Measurements from ENCODE around the gene PPP1R15B. TPM values are rescaled to one million over a fixed set of nuclear protein-coding genes. Genes with fewer than 3 reads are reported as not detected.

The PPP1R15B gene
- total RNA-seq, 3 donors from 2014 or later = 56.7 to 60.2 (median 60.1) TPM

- Histone ChIP-seq H3K4me3 (no peak overlapping the region), H3K36me3 (ENCODE audit: low read depth) (peaks cover 7% of the 10 kb centered on the region), H3K9me3 (no peaks in the 10 kb centered on the region), H3K4me1 (ENCODE audit: low read depth) (peaks cover 47% of the 10 kb centered on the region)
- DNase-seq = no peak
- ATAC-seq = no peak
- intact Hi-C loops (cut with DNase I, micrococcal nuclease) = loop anchor here (5.0 kb wide), 1 partner anchor 55 kb away; no protein-coding TSS in a partner anchor
- TF ChIP-seq CTCF (IDR thresholded peaks at IDR 0.05) = no peak
These were observed 35.6 kb upstream of the PPP1R15B start for GRCh38 chr1:204447190-204447589.

- DNase-seq (peak; percentile 78 to 85 (median 81)), ATAC-seq (peak; percentile 43)
- TF ChIP-seq CTCF (IDR thresholded peaks at IDR 0.05) = peak; percentile 58
- Histone ChIP-seq H3K4me3 (no peak overlapping the region), H3K9me3 (no peaks in the 10 kb centered on the region), H3K4me1 (ENCODE audit: low read depth) (peaks cover 40% of the 10 kb centered on the region), H3K36me3 (ENCODE audit: low read depth) (peaks cover 7% of the 10 kb centered on the region)
- intact Hi-C loops (cut with DNase I, micrococcal nuclease) = loop anchor here (5.0 kb wide), 1 partner anchor 56 kb away; no protein-coding TSS in a partner anchor
These were observed 34.9 kb upstream of the PPP1R15B start for GRCh38 chr1:204446413-204447111.

- peaks cover 7% of the 10 kb centered on the region for H3K36me3 ChIP-seq (ENCODE audit: low read depth)
- H3K9me3 ChIP-seq = no peaks in the 10 kb centered on the region
- DNase-seq = peak; percentile 76 to 82 (median 79)
- intact Hi-C loops (cut with DNase I, micrococcal nuclease) = loop anchor here (5.0 kb wide), 1 partner anchor 56 kb away; no protein-coding TSS in a partner anchor
- H3K4me1 ChIP-seq (ENCODE audit: low read depth) = peaks cover 34% of the 10 kb centered on the region
- no peak for TF ChIP-seq CTCF (IDR thresholded peaks at IDR 0.05)
- H3K4me3 ChIP-seq = no peak overlapping the region
- ATAC-seq = no peak
These were observed 34.3 kb upstream of the PPP1R15B start for GRCh38 chr1:204445860-204446412.

GRCh38 chr1:204443871-204444581, 32.4 kb upstream of the PPP1R15B start:
- Histone ChIP-seq H3K4me1 (ENCODE audit: low read depth) (peaks cover 23% of the 10 kb centered on the region), H3K9me3 (no peaks in the 10 kb centered on the region), H3K36me3 (ENCODE audit: low read depth) (peaks cover 7% of the 10 kb centered on the region), H3K4me3 (no peak overlapping the region)
- intact Hi-C loops (cut with DNase I, micrococcal nuclease) = no loop called here
- DNase-seq = no peak
- no peak for TF ChIP-seq CTCF (IDR thresholded peaks at IDR 0.05)
- ATAC-seq = no peak

GRCh38 chr1:204443260-204443619, 31.6 kb upstream of the PPP1R15B start:
- ATAC-seq (no peak), DNase-seq (no peak)
- Histone ChIP-seq H3K9me3 (no peaks in the 10 kb centered on the region), H3K36me3 (ENCODE audit: low read depth) (peaks cover 7% of the 10 kb centered on the region), H3K4me3 (no peak overlapping the region), H3K4me1 (ENCODE audit: low read depth) (peaks cover 16% of the 10 kb centered on the region)
- intact Hi-C loops (cut with DNase I, micrococcal nuclease) = no loop called here
- TF ChIP-seq CTCF (IDR thresholded peaks at IDR 0.05) = no peak

All from mucosa of descending colon (tissue), 3 donors.